Uterus (tissue), 4 donors: ENCODE data around the gene VAT1L. TPM values are rescaled to one million over a fixed set of nuclear protein-coding genes. Genes with fewer than 3 reads are reported as not detected.

ENCODE experiments used
- DNase-seq, 2 donors: peaks; one replicate each; pipeline ENCODE4 v3.0.0-alpha.2; 2019 to 2020
- H3K27ac ChIP-seq, 2 donors: fragments of 200-600 bp; sonication (generic); 1 replicate in 1 of 2; 2 replicates in 1 of 2; pipeline ENCODE4 v1.5.1; 2016 to 2018
- H3K27me3 ChIP-seq, 2 donors: fragments of 200-600 bp; sonication (generic); one replicate each; pipeline ENCODE4 v1.5.1; 2018 to 2019; ENCODE audit warnings: control low read depth in 1 of 2
- H3K36me3 ChIP-seq, 2 donors: fragments of 200-600 bp; sonication (generic); one replicate each; pipeline ENCODE4 v1.5.1; 2019; ENCODE audit warnings: control low read depth in 1 of 2
- H3K4me1 ChIP-seq, 2 donors: fragments of 200-600 bp; sonication (generic); one replicate each; pipeline ENCODE4 v1.5.1; 2018 to 2019; ENCODE audit warnings: control low read depth in 1 of 2
- H3K4me3 ChIP-seq, 2 donors: fragments of 200-600 bp; sonication (generic); 1 replicate in 1 of 2; 2 replicates in 1 of 2; pipeline ENCODE4 v1.5.1; 2018 to 2019; ENCODE audit warnings: mild to moderate bottlenecking in 1 of 2
- H3K9me3 ChIP-seq, 2 donors: fragments of 200-600 bp; sonication (generic); one replicate each; pipeline ENCODE4 v1.5.1; 2019; ENCODE audit warnings: control low read depth in 1 of 2
- CTCF ChIP-seq, 4 experiments: fragments of 200-600 bp in 2 of 4; fragments of 450-650 bp in 2 of 4; sonication (generic) in 2 of 4; IDR thresholded peaks; one replicate each; pipeline ENCODE4 v1.5.1; 2016 to 2019; ENCODE audit warnings: antibody characterized with exemption in 4 of 4, mild to moderate bottlenecking in 2 of 4, moderate library complexity in 1 of 4
- POLR2A ChIP-seq, 2 donors: fragments of 450-650 bp; IDR thresholded peaks; one replicate each; pipeline ENCODE4 v1.6.1; 2016; ENCODE audit warnings: antibody characterized with exemption in 2 of 2, mild to moderate bottlenecking in 1 of 2, moderate library complexity in 1 of 2
- intact Hi-C: fragments of 100-400 bp; cut with DNase I; formaldehyde crosslinking; loops from one replicate; pipeline ENCODE4 v1.15.1; 2023; ENCODE audit warnings: low total_unique reads
- total RNA-seq, 4 donors: library from RNA; depleted of rRNA in 3 of 4; stranded (reverse); fragments of >200 nt in 3 of 4; gene quantifications; one replicate each; pipeline versions ENCODE4 v1.1.0 to v1.2.4, GENCODE V29; 2014 to 2023
- donor health status: DM: yes; HTN: yes; CAD: no.

The VAT1L gene
- total RNA-seq, 4 donors from 2014 or later, result 0.29 to 3.8 (median 1.7) TPM

GRCh38 chr16:77916111-77916510 is 127.7 kb downstream of the VAT1L start:
- no peaks in the 10 kb centered on the region for H3K4me1 ChIP-seq
- no peaks in the 10 kb centered on the region for H3K9me3 ChIP-seq
- no peak for DNase-seq
- no peaks in the 10 kb centered on the region for H3K36me3 ChIP-seq
- no peaks in the 10 kb centered on the region for H3K27me3 ChIP-seq
- no peak overlapping the region for H3K4me3 ChIP-seq
- H3K27ac ChIP-seq, result no peak overlapping the region
- intact Hi-C loops, result no loop called here
- no peak for TF ChIP-seq POLR2A (IDR thresholded peaks at IDR 0.05)
- TF ChIP-seq CTCF (IDR thresholded peaks at IDR 0.05), result no peak

GRCh38 chr16:77917971-77918370 is 129.6 kb downstream of the VAT1L start:
- Histone ChIP-seq H3K36me3 (no peaks in the 10 kb centered on the region), H3K4me1 (no peaks in the 10 kb centered on the region), H3K9me3 (no peaks in the 10 kb centered on the region), H3K27ac (no peak overlapping the region), H3K27me3 (no peaks in the 10 kb centered on the region), H3K4me3 (no peak overlapping the region)
- no peak for DNase-seq
- intact Hi-C loops, result no loop called here
- TF ChIP-seq CTCF (IDR thresholded peaks at IDR 0.05), result no peak
- TF ChIP-seq POLR2A (IDR thresholded peaks at IDR 0.05), result no peak

GRCh38 chr16:77918809-77919707 is 130.7 kb downstream of the VAT1L start:
- DNase-seq, result no peak
- Histone ChIP-seq H3K4me1 (no peaks in the 10 kb centered on the region), H3K9me3 (no peaks in the 10 kb centered on the region), H3K4me3 (no peak overlapping the region), H3K27me3 (no peaks in the 10 kb centered on the region), H3K36me3 (no peaks in the 10 kb centered on the region), H3K27ac (no peak overlapping the region)
- TF ChIP-seq CTCF (IDR thresholded peaks at IDR 0.05) (no peak), POLR2A (IDR thresholded peaks at IDR 0.05) (no peak)
- intact Hi-C loops, result no loop called here

GRCh38 chr16:77919761-77920415 is 131.5 kb downstream of the VAT1L start:
- TF ChIP-seq CTCF (IDR thresholded peaks at IDR 0.05), result no peak
- DNase-seq, result no peak
- Histone ChIP-seq H3K27me3 (no peaks in the 10 kb centered on the region), H3K27ac (no peak overlapping the region), H3K4me1 (no peaks in the 10 kb centered on the region), H3K4me3 (no peak overlapping the region), H3K36me3 (no peaks in the 10 kb centered on the region), H3K9me3 (no peaks in the 10 kb centered on the region)
- intact Hi-C loops, result no loop called here

- H3K4me3 ChIP-seq, result no peak overlapping the region
- no peaks in the 10 kb centered on the region for H3K9me3 ChIP-seq
- no peaks in the 10 kb centered on the region for H3K4me1 ChIP-seq
- TF ChIP-seq POLR2A (IDR thresholded peaks at IDR 0.05) (no peak), CTCF (IDR thresholded peaks at IDR 0.05) (no peak)
- H3K27me3 ChIP-seq, result no peaks in the 10 kb centered on the region
- H3K36me3 ChIP-seq, result no peaks in the 10 kb centered on the region
- no peak overlapping the region for H3K27ac ChIP-seq
- no peak for DNase-seq
- intact Hi-C loops, result no loop called here
Measured at GRCh38 chr16:77920984-77921383, 132.6 kb downstream of the VAT1L start.
